Measurements from ENCODE around the gene CTBP2. TPM values are rescaled to one million over a fixed set of nuclear protein-coding genes. Genes with fewer than 3 reads are reported as not detected.

CTBP2 gene
- total RNA-seq, 2 experiments from 2014 or later = 0.19 to 0.42 TPM

GRCh38 chr10:125049216-125049881 is 111.0 kb downstream of the CTBP2 start:
- no peaks in the 10 kb centered on the region for H3K36me3 Mint-ChIP-seq (ENCODE audit: low read depth)
- DNase-seq = no peak
- intact Hi-C loops (cut with micrococcal nuclease) = loop anchor here (5.0 kb wide), 1 partner anchor 653 kb away; no protein-coding TSS in a partner anchor
- H3K27me3 Mint-ChIP-seq (ENCODE audit: low read depth) = no peaks in the 10 kb centered on the region
- H3K9me3 Mint-ChIP-seq = no peaks in the 10 kb centered on the region
- H3K4me3 Mint-ChIP-seq = no peak overlapping the region
- no peak overlapping the region for H3K27ac Mint-ChIP-seq
- CTCF ChIA-PET = interaction anchor here (2.7 kb wide), 1 partner anchor 13 kb away, joined by 18 read pairs; no protein-coding TSS in a partner anchor
- H3K4me1 Mint-ChIP-seq (ENCODE audit: low read depth) = no peaks in the 10 kb centered on the region

- no peaks in the 10 kb centered on the region for H3K9me3 Mint-ChIP-seq
- no peak overlapping the region for H3K27ac Mint-ChIP-seq
- peak; percentile 80 for DNase-seq
- no peak overlapping the region for H3K4me3 Mint-ChIP-seq
- intact Hi-C loops (cut with micrococcal nuclease) = loop anchor here (1.0 to 5.0 kb wide), 3 partner anchors 295 to 654 kb away; no protein-coding TSS in a partner anchor
- H3K27me3 Mint-ChIP-seq (ENCODE audit: low read depth) = no peaks in the 10 kb centered on the region
- CTCF ChIA-PET = interaction anchor here (0.6 to 2.7 kb wide), 11 partner anchors 9 to 258 kb away, joined by 3 to 18 read pairs (median 5); no protein-coding TSS in a partner anchor
- no peaks in the 10 kb centered on the region for H3K4me1 Mint-ChIP-seq (ENCODE audit: low read depth)
- no peaks in the 10 kb centered on the region for H3K36me3 Mint-ChIP-seq (ENCODE audit: low read depth)
These were observed 112.1 kb downstream of the CTBP2 start for GRCh38 chr10:125048094-125048864.

GRCh38 chr10:125043841-125044658 is 116.3 kb downstream of the CTBP2 start:
- Mint-ChIP-seq H3K27me3 (ENCODE audit: low read depth) (peaks cover 2% of the 10 kb centered on the region), H3K4me3 (no peak overlapping the region), H3K4me1 (ENCODE audit: low read depth) (no peaks in the 10 kb centered on the region), H3K27ac (no peak overlapping the region), H3K9me3 (no peaks in the 10 kb centered on the region), H3K36me3 (ENCODE audit: low read depth) (no peaks in the 10 kb centered on the region)
- CTCF ChIA-PET = interaction anchor here (1.3 kb wide), 1 partner anchor 10 kb away, joined by 3 read pairs; no protein-coding TSS in a partner anchor
- intact Hi-C loops (cut with micrococcal nuclease) = no loop called here
- DNase-seq = no peak

- CTCF ChIA-PET = no interaction called here
- H3K4me1 Mint-ChIP-seq (ENCODE audit: low read depth) = no peaks in the 10 kb centered on the region
- no peak for DNase-seq
- H3K27ac Mint-ChIP-seq = no peak overlapping the region
- no peak overlapping the region for H3K4me3 Mint-ChIP-seq
- no peaks in the 10 kb centered on the region for H3K36me3 Mint-ChIP-seq (ENCODE audit: low read depth)
- no peaks in the 10 kb centered on the region for H3K9me3 Mint-ChIP-seq
- intact Hi-C loops (cut with micrococcal nuclease) = no loop called here
- H3K27me3 Mint-ChIP-seq (ENCODE audit: low read depth) = peaks cover 2% of the 10 kb centered on the region
These were observed 118.4 kb downstream of the CTBP2 start for GRCh38 chr10:125041856-125042506.

- CTCF ChIA-PET = interaction anchor here (1.0 kb wide), 1 partner anchor 47 kb away, joined by 5 read pairs; no protein-coding TSS in a partner anchor
- H3K36me3 Mint-ChIP-seq (ENCODE audit: low read depth) = no peaks in the 10 kb centered on the region
- intact Hi-C loops (cut with micrococcal nuclease) = no loop called here
- DNase-seq = no peak
- H3K27ac Mint-ChIP-seq = no peak overlapping the region
- H3K4me3 Mint-ChIP-seq = no peak overlapping the region
- peaks cover 2% of the 10 kb centered on the region for H3K27me3 Mint-ChIP-seq (ENCODE audit: low read depth)
- H3K4me1 Mint-ChIP-seq (ENCODE audit: low read depth) = no peaks in the 10 kb centered on the region
- H3K9me3 Mint-ChIP-seq = no peaks in the 10 kb centered on the region
These were observed 121.0 kb downstream of the CTBP2 start for GRCh38 chr10:125039354-125039769.

- peak; percentile 14 for DNase-seq
- H3K9me3 Mint-ChIP-seq = no peaks in the 10 kb centered on the region
- peaks cover 2% of the 10 kb centered on the region for H3K27me3 Mint-ChIP-seq (ENCODE audit: low read depth)
- no peak overlapping the region for H3K27ac Mint-ChIP-seq
- H3K4me3 Mint-ChIP-seq = no peak overlapping the region
- CTCF ChIA-PET = no interaction called here
- no peaks in the 10 kb centered on the region for H3K4me1 Mint-ChIP-seq (ENCODE audit: low read depth)
- intact Hi-C loops (cut with micrococcal nuclease) = no loop called here
- H3K36me3 Mint-ChIP-seq (ENCODE audit: low read depth) = no peaks in the 10 kb centered on the region
These were observed 121.7 kb downstream of the CTBP2 start for GRCh38 chr10:125038637-125039036.

GRCh38 chr10:125037145-125037877 is 123.1 kb downstream of the CTBP2 start:
- H3K27ac Mint-ChIP-seq = no peak overlapping the region
- no peak for DNase-seq
- CTCF ChIA-PET = interaction anchor here (2.1 kb wide), 1 partner anchor 11 kb away, joined by 10 read pairs; no protein-coding TSS in a partner anchor
- H3K4me1 Mint-ChIP-seq (ENCODE audit: low read depth) = no peaks in the 10 kb centered on the region
- peaks cover 2% of the 10 kb centered on the region for H3K27me3 Mint-ChIP-seq (ENCODE audit: low read depth)
- H3K9me3 Mint-ChIP-seq = no peaks in the 10 kb centered on the region
- no peak overlapping the region for H3K4me3 Mint-ChIP-seq
- intact Hi-C loops (cut with micrococcal nuclease) = no loop called here
- no peaks in the 10 kb centered on the region for H3K36me3 Mint-ChIP-seq (ENCODE audit: low read depth)

- Mint-ChIP-seq H3K9me3 (no peaks in the 10 kb centered on the region), H3K27me3 (ENCODE audit: low read depth) (no peaks in the 10 kb centered on the region), H3K4me3 (no peak overlapping the region), H3K36me3 (ENCODE audit: low read depth) (no peaks in the 10 kb centered on the region), H3K27ac (no peak overlapping the region), H3K4me1 (ENCODE audit: low read depth) (no peaks in the 10 kb centered on the region)
- CTCF ChIA-PET = interaction anchor here (1.0 to 2.8 kb wide), 3 partner anchors 12 to 15 kb away, joined by 3 to 12 read pairs (median 10); no protein-coding TSS in a partner anchor
- intact Hi-C loops (cut with micrococcal nuclease) = no loop called here
- DNase-seq = no peak
These were observed 124.6 kb downstream of the CTBP2 start for GRCh38 chr10:125035588-125036295.

- H3K4me1 Mint-ChIP-seq (ENCODE audit: low read depth) = no peaks in the 10 kb centered on the region
- H3K4me3 Mint-ChIP-seq = no peak overlapping the region
- CTCF ChIA-PET = interaction anchor here (1.0 to 2.8 kb wide), 2 partner anchors 12 to 15 kb away, joined by 3 to 12 read pairs; no protein-coding TSS in a partner anchor
- H3K9me3 Mint-ChIP-seq = no peaks in the 10 kb centered on the region
- H3K27me3 Mint-ChIP-seq (ENCODE audit: low read depth) = no peaks in the 10 kb centered on the region
- DNase-seq = no peak
- H3K36me3 Mint-ChIP-seq (ENCODE audit: low read depth) = no peaks in the 10 kb centered on the region
- no peak overlapping the region for H3K27ac Mint-ChIP-seq
- intact Hi-C loops (cut with micrococcal nuclease) = no loop called here
These were observed 125.2 kb downstream of the CTBP2 start for GRCh38 chr10:125035136-125035535.

- Mint-ChIP-seq H3K27ac (no peak overlapping the region), H3K9me3 (no peaks in the 10 kb centered on the region), H3K4me3 (no peak overlapping the region), H3K36me3 (ENCODE audit: low read depth) (no peaks in the 10 kb centered on the region), H3K27me3 (ENCODE audit: low read depth) (no peaks in the 10 kb centered on the region), H3K4me1 (ENCODE audit: low read depth) (no peaks in the 10 kb centered on the region)
- no peak for DNase-seq
- CTCF ChIA-PET = interaction anchor here (2.8 kb wide), 1 partner anchor 13 kb away, joined by 12 read pairs; no protein-coding TSS in a partner anchor
- intact Hi-C loops (cut with micrococcal nuclease) = no loop called here
These were observed 125.7 kb downstream of the CTBP2 start for GRCh38 chr10:125034675-125035074.

All from activated naive CD4-positive, alpha-beta T cell treated with anti-CD3 and anti-CD28 coated beads for 36 hours (primary cell).